H1 (cell line): ENCODE data around the gene C19orf38. TPM values are rescaled to one million over a fixed set of nuclear protein-coding genes. Genes with fewer than 3 reads are reported as not detected.

Experiments used
- CTCF ChIA-PET: fragments of 300-600 bp; sonication (Branson Sonifier 250); formaldehyde crosslinking; loops from one replicate; lab custom pipeline; 2021; ENCODE audit not compliant: partially characterized antibody; lab: Charles Lee
- POLR2A ChIA-PET: fragments of 300-600 bp; sonication (Branson Sonifier 250); formaldehyde crosslinking; loops from one replicate; lab custom pipeline; 2021; ENCODE audit warnings: inconsistent platforms; ENCODE audit not compliant: partially characterized antibody; lab: Charles Lee
- DNase-seq, 2 experiments: peaks; one replicate each; pipeline versions ENCODE4 v3.0.0 to v3.0.0-alpha.2; 2010 to 2022; ENCODE audit warnings: low spot score in 2 of 2, low read depth in 1 of 2, mixed read lengths in 1 of 2
- FAIRE-seq: peaks from 2 replicates; lab custom pipeline; 2011; peaks lifted over from hg19 to GRCh38; lab: Jason Lieb, UNC
- H2AFZ ChIP-seq: 2 replicates; pipeline ENCODE4 v1.8.1; 2012; ENCODE audit warnings: low read length, inconsistent platforms
- H2AK5ac ChIP-seq: 2 replicates; pipeline ENCODE4 v1.6.1; 2013; ENCODE audit warnings: low read depth, low read length
- H2BK120ac ChIP-seq: replicated peaks from 2 replicates; pipeline ENCODE3; 2013; ENCODE audit warnings: low read depth, low read length, inconsistent platforms
- H2BK12ac ChIP-seq: 2 replicates; pipeline ENCODE4 v1.6.1; 2013; ENCODE audit warnings: low read depth, low read length
- H2BK15ac ChIP-seq: 2 replicates; pipeline ENCODE4 v1.6.1; 2013; ENCODE audit warnings: low read length
- H2BK20ac ChIP-seq: 2 replicates; pipeline ENCODE4 v1.6.1; 2013; ENCODE audit warnings: low read length
- H2BK5ac ChIP-seq: 2 replicates; pipeline ENCODE4 v1.6.1; 2013; ENCODE audit warnings: low read depth, low read length
- H3K14ac ChIP-seq: 2 replicates; pipeline ENCODE4 v1.6.1; 2013; ENCODE audit warnings: inconsistent platforms; ENCODE audit not compliant: insufficient read length
- H3K18ac ChIP-seq: 2 replicates; pipeline ENCODE4 v1.6.1; 2013; ENCODE audit warnings: low read length; ENCODE audit errors: extremely low read depth
- H3K23ac ChIP-seq: 2 replicates; pipeline ENCODE4 v1.6.1; 2013; ENCODE audit warnings: inconsistent platforms; ENCODE audit not compliant: insufficient read length
- H3K23me2 ChIP-seq: 2 replicates; pipeline ENCODE4 v1.6.1; 2013; ENCODE audit warnings: low read depth, low read length
- H3K27ac ChIP-seq: 2 replicates; pipeline ENCODE4 v1.6.1; 2011; ENCODE audit warnings: low read depth, low read length, inconsistent platforms
- H3K27me3 ChIP-seq, 4 experiments: replicated peaks in 1 of 4; 1 replicate in 1 of 4; 2 replicates in 3 of 4; pipeline versions ENCODE4 v1.6.1 to v1.8.1; 2011 to 2013; ENCODE audit warnings: low read length in 3 of 4, mild to moderate bottlenecking in 3 of 4, inconsistent platforms in 2 of 4, mixed read lengths in 2 of 4, moderate library complexity in 1 of 4; ENCODE audit not compliant: control insufficient read depth in 3 of 4, insufficient read depth in 3 of 4; ENCODE audit errors: extremely low read depth in 1 of 4
- H3K36me3 ChIP-seq, 4 experiments: 2 replicates each; pipeline versions ENCODE4 v1.6.1 to v1.8.1; 2011 to 2013; ENCODE audit warnings: mild to moderate bottlenecking in 4 of 4, low read length in 3 of 4, moderate library complexity in 2 of 4, control low read depth in 1 of 4, inconsistent platforms in 1 of 4; ENCODE audit not compliant: insufficient read depth in 4 of 4, control insufficient read depth in 2 of 4
- H3K4ac ChIP-seq: replicated peaks from 2 replicates; pipeline ENCODE3; 2013; ENCODE audit warnings: low read length, low read depth, mixed read lengths, inconsistent platforms; ENCODE audit not compliant: insufficient read length
- H3K4me1 ChIP-seq, 4 experiments: replicated peaks in 1 of 4; 1 replicate in 1 of 4; 2 replicates in 3 of 4; pipeline versions ENCODE4 v1.6.1 to v1.8.1; 2011 to 2013; ENCODE audit warnings: low read length in 3 of 4, inconsistent platforms in 2 of 4, mixed read lengths in 1 of 4; ENCODE audit not compliant: insufficient read depth in 4 of 4, control insufficient read depth in 3 of 4
- H3K4me2 ChIP-seq, 2 experiments: 2 replicates each; pipeline versions ENCODE4 v1.6.1 to v1.8.1; 2011 to 2013; ENCODE audit warnings: low read depth in 2 of 2, low read length in 2 of 2, control low read depth in 1 of 2, inconsistent platforms in 1 of 2, mild to moderate bottlenecking in 1 of 2; ENCODE audit not compliant: insufficient read depth in 1 of 2
- H3K4me3 ChIP-seq, 4 experiments: fragments of 200-600, 300-600 bp in 1 of 4; sonication (generic), shearing (Covaris generic), sonication (Bioruptor Twin) in 1 of 4; 2 replicates each; pipeline versions ENCODE4 v1.5.1 to v1.8.1; 2011 to 2016; ENCODE audit warnings: low read length in 4 of 4, low read depth in 3 of 4, control low read depth in 2 of 4, inconsistent platforms in 2 of 4, mild to moderate bottlenecking in 2 of 4, mixed read lengths in 1 of 4, moderate library complexity in 1 of 4; ENCODE audit not compliant: insufficient read depth in 2 of 4; ENCODE audit errors: extremely low read depth in 1 of 4
- H3K56ac ChIP-seq: replicated peaks from 2 replicates; pipeline ENCODE3; 2013; ENCODE audit warnings: low read depth, mild to moderate bottlenecking, mixed read lengths, low read length, inconsistent platforms; ENCODE audit not compliant: insufficient read length
- H3K79me1 ChIP-seq: 2 replicates; pipeline ENCODE4 v1.6.1; 2013; ENCODE audit warnings: low read depth, low read length, control low read depth
- H3K79me2 ChIP-seq, 2 experiments: 2 replicates each; pipeline versions ENCODE4 v1.6.1 to v1.8.1; 2012 to 2013; ENCODE audit warnings: low read length in 2 of 2, mild to moderate bottlenecking in 2 of 2, inconsistent platforms in 1 of 2; ENCODE audit not compliant: insufficient read depth in 2 of 2, control insufficient read depth in 1 of 2
- H3K9ac ChIP-seq, 4 experiments: replicated peaks in 1 of 4; 1 replicate in 1 of 4; 2 replicates in 3 of 4; pipeline versions ENCODE4 v1.6.1 to v1.8.1; 2011 to 2013; ENCODE audit warnings: low read depth in 3 of 4, low read length in 3 of 4, control low read depth in 2 of 4, mild to moderate bottlenecking in 2 of 4, moderate library complexity in 2 of 4, inconsistent platforms in 1 of 4; ENCODE audit errors: extremely low read depth in 1 of 4
- H3K9me3 ChIP-seq, 2 experiments: 2 replicates each; pipeline versions ENCODE4 v1.6.1 to v1.8.1; 2012 to 2013; ENCODE audit warnings: mild to moderate bottlenecking in 2 of 2, moderate library complexity in 2 of 2, control low read depth in 1 of 2, inconsistent platforms in 1 of 2, low read depth in 1 of 2, low read length in 1 of 2, mixed read lengths in 1 of 2; ENCODE audit not compliant: insufficient read depth in 2 of 2
- H4K20me1 ChIP-seq, 2 experiments: replicated peaks in 1 of 2; 2 replicates each; pipeline versions ENCODE3 to v1.8.1; 2011 to 2013; ENCODE audit warnings: inconsistent platforms in 2 of 2, low read length in 2 of 2, mild to moderate bottlenecking in 1 of 2; ENCODE audit not compliant: insufficient read depth in 2 of 2, control insufficient read depth in 1 of 2
- H4K5ac ChIP-seq: 2 replicates; pipeline ENCODE4 v1.6.1; 2013; ENCODE audit warnings: low read length, low read depth, mixed read lengths, inconsistent platforms; ENCODE audit not compliant: insufficient read length
- H4K8ac ChIP-seq: 2 replicates; pipeline ENCODE4 v1.8.0; 2013; ENCODE audit warnings: mild to moderate bottlenecking, moderate library complexity, low read length, inconsistent platforms; ENCODE audit not compliant: insufficient read depth; ENCODE audit errors: extremely low read depth
- H4K91ac ChIP-seq: replicated peaks from 2 replicates; pipeline ENCODE3; 2013; ENCODE audit warnings: low read length, mixed read lengths, inconsistent platforms; ENCODE audit not compliant: insufficient read length
- CBX8 ChIP-seq: fragments of 300-800, 300-1000 bp; sonication (generic); IDR thresholded peaks from 2 replicates; pipeline ENCODE4 v1.7.1; 2016; ENCODE audit warnings: low read depth, low read length, borderline replicate concordance
- CHD1 ChIP-seq: IDR thresholded peaks from 2 replicates; pipeline ENCODE4 v1.6.1; 2012; ENCODE audit warnings: low read depth, low read length, improper control_type of control experiment
- CREB1 ChIP-seq: IDR thresholded peaks from 2 replicates; pipeline ENCODE4 v1.6.1; 2012; ENCODE audit warnings: inconsistent platforms
- PHF8 ChIP-seq: fragments of 200-600 bp; sonication (generic); conservative IDR thresholded peaks from 2 replicates; pipeline ENCODE4 v1.7.1; 2012; ENCODE audit warnings: low read depth, mild to moderate bottlenecking, inconsistent platforms, low read length, moderate library complexity
- POLR2AphosphoS5 ChIP-seq: IDR thresholded peaks from 2 replicates; pipeline ENCODE4 v1.6.1; 2011; ENCODE audit warnings: low read depth, low read length
- RFX5 ChIP-seq: IDR thresholded peaks from 2 replicates; pipeline ENCODE4 v1.6.1; 2011; ENCODE audit warnings: low read depth, low read length, improper control_type of control experiment, borderline replicate concordance
- RXRA ChIP-seq: IDR thresholded peaks from 2 replicates; pipeline ENCODE4 v1.6.1; 2011; ENCODE audit warnings: low read depth, mild to moderate bottlenecking, low read length, moderate library complexity; ENCODE audit not compliant: insufficient read depth
- SP1 ChIP-seq: IDR thresholded peaks from 2 replicates; pipeline ENCODE4 v1.6.1; 2011; ENCODE audit warnings: low read depth, low read length
- WGBS, 2 experiments: shearing (Covaris generic) in 1 of 2; methylation state at CpG; one replicate each; pipeline versions ENCODE4 v1.1.6 to v1.1.7; 2013 to 2015; ENCODE audit warnings: low lambda C conversion rate in 2 of 2, mixed read lengths in 2 of 2, inconsistent platforms in 1 of 2, low coverage in 1 of 2, missing lambda C conversion rate in 1 of 2; ENCODE audit not compliant: insufficient replicate concordance in 2 of 2, insufficient coverage in 1 of 2, insufficient read length in 1 of 2; ENCODE audit errors: extremely low coverage in 1 of 2, missing lambda C conversion rate in 1 of 2; 5-methylcytosine and 5-hydroxymethylcytosine counted together
- polyA plus RNA-seq, 7 experiments: library from polyadenylated mRNA; depleted of rRNA in 3 of 7; stranded (reverse) in 5 of 7; unstranded in 2 of 7; fragments of >200 nt in 5 of 7; fragments of 200-250 nt in 2 of 7; gene quantifications; 1 replicate in 5 of 7; 2 replicates in 1 of 7; 4 replicates in 1 of 7; pipeline versions ENCODE4 v1.2.1 to v1.2.3, GENCODE V29; 2011 to 2013; ENCODE audit warnings: missing spikeins in 2 of 7, mixed read lengths in 2 of 7
- total RNA-seq: library from RNA; stranded (reverse); fragmentation: NEBNext Ultra II Directional; extraction: Animal tissue kit (Norgen Biotek cat#: 25700); gene quantifications from 2 replicates; pipeline ENCODE4 v1.2.1, GENCODE V29; 2021

The C19orf38 gene
- total and polyA plus RNA-seq, 2 of the 8 experiments (the other 6 are each of a cell fraction or from before 2014, with no cell fraction given): 0.53 TPM; not detected in 1

GRCh38 chr19:10866495-10866894 is 18.3 kb downstream of the C19orf38 start:
- TF ChIP-seq CHD1 (no peak), POLR2AphosphoS5 (no peak), PHF8 (no peak), CBX8 (no peak), CREB1 (no peak), RXRA (no peak), SP1 (no peak), RFX5 (no peak)
- Histone ChIP-seq H3K23me2 (peaks cover 3% of the 10 kb centered on the region; the same call in 1 of the 2 replicates), H3K4me1 (peaks cover 0 to 2% (median 1%) of the 10 kb centered on the region in 4 experiments; a peak in 4 of 7 replicates), H3K56ac (no peak overlapping the region), H3K27ac (no peak overlapping the region), H2BK5ac (no peak overlapping the region), H2AFZ (no peak overlapping the region), H4K8ac (no peak overlapping the region), H3K4me2 (no peak overlapping the region), H2BK12ac (no peak overlapping the region), H3K79me2 (no peaks in the 10 kb centered on the region), H4K91ac (no peak overlapping the region), H3K18ac (no peak overlapping the region), H3K9me3 (no peaks in the 10 kb centered on the region), H3K9ac (no peak overlapping the region), H3K79me1 (no peaks in the 10 kb centered on the region), H3K14ac (no peak overlapping the region), H4K5ac (no peak overlapping the region), H2AK5ac (no peak overlapping the region), H4K20me1 (no peaks in the 10 kb centered on the region), H2BK20ac (no peak overlapping the region), H3K36me3 (no peaks in the 10 kb centered on the region), H3K4me3 (no peak overlapping the region), H3K4ac (no peak overlapping the region), H2BK15ac (no peak overlapping the region), H3K23ac (no peak overlapping the region), H2BK120ac (no peak overlapping the region), H3K27me3 (no peaks in the 10 kb centered on the region; a peak in 1 of 7 replicates)
- 96% methylated on average over 10 of the region's 10 CpGs; no CpG with 5 or more reads in 1 of the 2 experiments for WGBS, 2 experiments
- FAIRE-seq (no peak), DNase-seq (no peak)
- ChIA-PET CTCF (interaction anchor here (0.5 to 11.3 kb wide), 4 partner anchors 18 to 66 kb away, joined by 3 to 249 read pairs (median 7); partner anchors contain the start of gene C19orf38), POLR2A (no interaction called here)
